BJ (cell line): ENCODE data around the gene RERE. TPM values are rescaled to one million over a fixed set of nuclear protein-coding genes. Genes with fewer than 3 reads are reported as not detected.

Source experiments
- CTCF ChIA-PET: fragments of 350-600 bp; formaldehyde crosslinking; extraction: SDS; loops from one replicate; lab custom pipeline; 2021; ENCODE audit warnings: antibody characterized with exemption, inconsistent platforms; lab: Yijun Ruan, JAX
- POLR2A ChIA-PET: fragments of 300-600 bp; sonication (Branson Sonifier 250); formaldehyde crosslinking; extraction: SDS; loops from one replicate; lab custom pipeline; 2021; ENCODE audit warnings: antibody characterized with exemption; lab: Charles Lee
- DNase-seq: peaks from one replicate; pipeline ENCODE4 v3.0.0-alpha.2; 2011; ENCODE audit warnings: low read depth
- H3K27me3 ChIP-seq: 2 replicates; pipeline ENCODE4 v1.6.0; 2011; ENCODE audit warnings: low read length; ENCODE audit not compliant: control insufficient read depth, insufficient read depth
- H3K36me3 ChIP-seq: 2 replicates; pipeline ENCODE4 v1.5.1; 2011; ENCODE audit warnings: low read length; ENCODE audit not compliant: control insufficient read depth, insufficient read depth
- H3K4me3 ChIP-seq: 2 replicates; pipeline ENCODE4 v1.5.1; 2011; ENCODE audit warnings: low read depth, mild to moderate bottlenecking, control low read depth, low read length
- polyA plus RNA-seq: library from polyadenylated mRNA; depleted of rRNA; stranded (reverse); fragments of >200 nt; gene quantifications from 2 replicates; pipeline ENCODE4 v1.2.3, GENCODE V29; 2011
- TF ChIP-seq, protein P1 (sequence below): IDR thresholded peaks from 2 replicates; pipeline ENCODE4 v1.5.1; 2011; ENCODE audit warnings: low read depth, mild to moderate bottlenecking, control low read depth, inconsistent platforms, low read length, moderate library complexity; ENCODE audit not compliant: insufficient read depth

Gene RERE
- polyA plus RNA-seq, 1 experiment, result 3.8 TPM

DNA sequence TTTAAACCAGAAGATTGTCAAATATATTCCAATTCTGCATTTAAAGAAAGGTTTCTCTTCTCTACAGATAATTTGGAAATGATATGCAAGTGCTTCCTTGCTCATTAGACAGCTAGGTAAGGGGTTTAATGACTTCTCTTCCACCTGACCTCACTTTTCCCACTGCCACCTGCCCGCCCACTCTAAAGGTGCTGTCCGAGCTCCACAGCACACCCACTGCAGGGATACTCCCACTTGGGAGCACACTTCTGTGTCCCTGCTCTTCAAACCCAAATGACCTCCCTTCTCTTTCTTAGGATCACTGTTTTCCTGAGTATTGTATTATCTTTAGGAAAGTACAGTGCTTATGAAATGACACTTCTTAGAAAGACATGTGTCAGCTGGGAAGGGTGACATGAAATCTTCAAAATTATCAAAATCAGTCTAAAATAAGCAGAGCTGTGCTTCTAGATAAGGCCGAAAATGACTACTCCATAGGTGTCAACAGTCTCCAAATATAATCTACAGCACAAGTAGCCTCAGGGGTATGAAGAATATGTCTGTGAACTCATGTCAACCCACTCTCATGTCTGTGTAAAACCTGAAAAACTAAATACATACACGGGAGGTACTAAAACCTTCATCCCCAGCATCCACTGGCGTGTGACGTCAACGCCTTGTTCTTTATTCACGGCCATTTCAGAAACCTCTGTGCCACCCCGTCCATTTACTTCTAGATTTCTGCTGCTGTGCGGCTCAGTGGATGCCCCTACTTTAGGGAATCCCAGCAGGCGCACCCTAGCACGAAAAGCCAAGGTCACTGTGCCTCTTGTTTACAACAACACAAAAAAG lies 428.5 kb downstream of the RERE start:
- no peak overlapping the region for H3K4me3 ChIP-seq
- CTCF ChIA-PET, result interaction anchor here (0.6 kb wide), 1 partner anchor 40 kb away, joined by 3 read pairs; no protein-coding TSS in a partner anchor
- no peak for DNase-seq
- TF ChIP-seq, protein P1, sequence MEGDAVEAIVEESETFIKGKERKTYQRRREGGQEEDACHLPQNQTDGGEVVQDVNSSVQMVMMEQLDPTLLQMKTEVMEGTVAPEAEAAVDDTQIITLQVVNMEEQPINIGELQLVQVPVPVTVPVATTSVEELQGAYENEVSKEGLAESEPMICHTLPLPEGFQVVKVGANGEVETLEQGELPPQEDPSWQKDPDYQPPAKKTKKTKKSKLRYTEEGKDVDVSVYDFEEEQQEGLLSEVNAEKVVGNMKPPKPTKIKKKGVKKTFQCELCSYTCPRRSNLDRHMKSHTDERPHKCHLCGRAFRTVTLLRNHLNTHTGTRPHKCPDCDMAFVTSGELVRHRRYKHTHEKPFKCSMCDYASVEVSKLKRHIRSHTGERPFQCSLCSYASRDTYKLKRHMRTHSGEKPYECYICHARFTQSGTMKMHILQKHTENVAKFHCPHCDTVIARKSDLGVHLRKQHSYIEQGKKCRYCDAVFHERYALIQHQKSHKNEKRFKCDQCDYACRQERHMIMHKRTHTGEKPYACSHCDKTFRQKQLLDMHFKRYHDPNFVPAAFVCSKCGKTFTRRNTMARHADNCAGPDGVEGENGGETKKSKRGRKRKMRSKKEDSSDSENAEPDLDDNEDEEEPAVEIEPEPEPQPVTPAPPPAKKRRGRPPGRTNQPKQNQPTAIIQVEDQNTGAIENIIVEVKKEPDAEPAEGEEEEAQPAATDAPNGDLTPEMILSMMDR, result no peak
- no peaks in the 10 kb centered on the region for H3K27me3 ChIP-seq
- H3K36me3 ChIP-seq, result peaks cover 11% of the 10 kb centered on the region
- POLR2A ChIA-PET, result no interaction called here

DNA sequence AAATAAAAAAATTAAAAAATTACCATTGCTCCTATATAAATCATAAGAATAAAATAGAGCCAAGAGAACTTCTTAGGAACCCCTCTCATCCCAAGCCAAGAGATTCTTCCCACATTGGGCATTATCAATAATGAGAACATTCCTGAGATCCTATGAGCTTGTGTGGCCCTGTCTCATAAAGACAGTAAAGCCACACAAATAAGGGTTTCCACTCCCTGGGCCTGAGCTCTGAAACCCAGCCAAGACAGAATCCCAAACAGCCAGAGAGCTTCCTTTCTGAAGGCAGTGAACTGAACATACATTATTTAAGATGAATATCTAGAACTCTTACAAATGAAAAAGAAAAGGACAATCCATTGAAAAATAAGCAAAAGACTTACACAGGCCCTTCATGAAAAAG lies 431.2 kb downstream of the RERE start:
- no peak for DNase-seq
- TF ChIP-seq, protein P1, result no peak
- Histone ChIP-seq H3K36me3 (peaks cover 13% of the 10 kb centered on the region), H3K4me3 (no peak overlapping the region), H3K27me3 (no peaks in the 10 kb centered on the region)
- ChIA-PET CTCF (no interaction called here), POLR2A (no interaction called here)

DNA sequence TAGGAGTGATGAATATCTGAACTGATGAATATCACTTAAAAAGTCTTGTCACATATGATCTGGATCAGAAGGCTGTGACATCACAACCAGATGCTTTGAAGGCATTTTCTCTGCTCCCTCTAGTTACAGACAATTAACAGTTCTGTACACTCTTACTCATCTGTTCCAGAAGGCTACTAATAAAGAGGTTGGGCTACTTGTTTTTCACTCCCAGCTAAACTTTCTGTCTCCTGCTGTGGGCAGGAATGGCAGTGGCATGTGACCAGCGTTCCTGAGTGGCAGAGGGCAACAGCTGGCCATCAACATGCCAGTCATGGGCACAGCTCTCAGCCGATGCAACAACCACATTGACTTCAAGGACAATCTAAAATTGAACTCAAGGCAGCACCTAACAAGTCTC lies 432.9 kb downstream of the RERE start:
- DNase-seq, result no peak

DNA sequence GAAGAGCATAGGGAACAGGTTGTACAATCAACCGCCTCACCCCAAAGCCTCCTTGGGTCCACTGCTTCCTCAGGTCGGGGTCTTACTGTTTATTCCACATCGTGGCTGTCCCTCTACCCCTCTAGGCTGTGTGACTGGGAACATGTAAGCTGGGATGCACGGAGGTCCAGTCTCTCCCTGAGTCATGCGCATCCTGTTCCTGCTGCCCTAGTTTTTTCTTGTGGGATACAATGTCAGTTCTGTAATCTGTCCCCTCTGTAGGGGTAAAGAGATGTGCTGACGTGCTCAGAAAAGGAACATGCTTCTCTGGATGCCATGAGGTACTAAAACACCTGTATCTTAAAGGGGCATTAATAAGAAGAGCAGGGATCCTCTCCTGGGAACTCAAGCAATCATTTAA lies 433.4 kb downstream of the RERE start:
- Histone ChIP-seq H3K4me3 (no peak overlapping the region), H3K27me3 (no peaks in the 10 kb centered on the region), H3K36me3 (peaks cover 12% of the 10 kb centered on the region)
- no peak for DNase-seq
- TF ChIP-seq, protein P1, result no peak
- POLR2A ChIA-PET, result no interaction called here
- CTCF ChIA-PET, result no interaction called here

More for the DNA sequence above, 432.9 kb downstream of the RERE start:
- Histone ChIP-seq H3K27me3 (no peaks in the 10 kb centered on the region), H3K4me3 (no peak overlapping the region), H3K36me3 (peaks cover 17% of the 10 kb centered on the region)
- TF ChIP-seq, protein P1, result no peak
- CTCF ChIA-PET, result no interaction called here
- POLR2A ChIA-PET, result no interaction called here

DNA sequence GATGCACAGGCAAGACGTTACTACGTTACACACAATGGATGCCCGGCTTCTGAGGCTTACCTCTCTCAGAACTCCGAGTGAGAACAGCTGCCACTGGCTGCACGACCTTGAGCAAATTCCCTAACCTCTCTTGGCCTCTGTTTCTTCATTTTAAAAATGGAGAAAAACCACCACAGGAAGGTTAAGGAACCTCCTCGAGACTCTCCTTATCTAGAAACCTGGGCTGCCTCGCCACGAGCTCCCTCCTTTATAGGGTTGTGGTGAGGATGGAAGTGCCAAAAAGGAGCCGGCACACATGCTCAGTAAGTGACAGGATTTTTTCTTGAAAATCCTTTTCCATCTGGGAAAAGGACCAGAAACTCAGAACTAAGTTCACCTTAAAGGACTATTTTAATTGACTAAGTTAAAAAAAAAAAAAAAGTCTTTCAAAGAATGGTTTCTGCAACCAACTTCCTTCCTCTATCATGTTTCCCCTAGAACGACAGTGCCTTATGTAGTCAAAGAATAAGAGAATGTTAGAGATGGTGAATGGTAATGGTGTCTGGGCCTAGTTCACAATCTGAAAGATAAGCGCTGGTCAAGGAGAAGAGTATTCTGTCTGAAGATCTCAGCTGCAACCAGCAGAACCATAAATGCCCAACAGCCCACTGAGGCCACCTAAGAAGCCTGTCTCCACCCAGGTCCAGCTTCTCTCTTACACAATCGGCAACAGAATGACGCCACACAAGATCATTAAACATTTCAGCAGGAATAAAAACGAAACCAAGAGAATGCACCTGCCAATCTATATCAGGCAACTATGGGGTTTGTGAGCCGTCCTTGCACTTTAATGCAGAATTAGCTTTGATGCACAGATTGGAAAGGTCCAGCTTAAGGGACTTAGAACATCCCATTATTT lies 434.6 kb downstream of the RERE start:
- POLR2A ChIA-PET, result no interaction called here

More for the DNA sequence above, 434.6 kb downstream of the RERE start:
- CTCF ChIA-PET, result no interaction called here
- Histone ChIP-seq H3K27me3 (no peaks in the 10 kb centered on the region), H3K36me3 (peaks cover 10% of the 10 kb centered on the region), H3K4me3 (no peak overlapping the region)
- no peak for DNase-seq
- TF ChIP-seq, protein P1, result no peak
